A549 (cell line): ENCODE results near the gene DGKE.

Source experiments
- BCL3 ChIP-seq: fragments of >200 bp; sonication (Bioruptor Twin); formaldehyde crosslinking; IDR thresholded peaks from 3 replicates; pipeline ENCODE4 v1.6.1; 2016
- CBX8 ChIP-seq: fragments of 200-600 bp; sonication (generic); IDR thresholded peaks from 2 replicates; pipeline ENCODE4 v1.6.1; 2016
- CTCF ChIP-seq: fragments of >200 bp; sonication (Bioruptor Twin); formaldehyde crosslinking; IDR thresholded peaks from 3 replicates; pipeline ENCODE4 v1.5.1; 2016
- EHMT2 ChIP-seq: fragments of 200-600 bp; sonication (generic); IDR thresholded peaks from 2 replicates; pipeline ENCODE4 v1.6.1; 2016; ENCODE audit warnings: antibody characterized with exemption, low read depth, mild to moderate bottlenecking, moderate library complexity
- EP300 ChIP-seq, 2 experiments: fragments of >200 bp; sonication (Bioruptor Twin); formaldehyde crosslinking; IDR thresholded peaks; 2 replicates in 1 of 2; 3 replicates in 1 of 2; pipeline ENCODE4 v1.6.1; 2016 to 2017
- MAX ChIP-seq: IDR thresholded peaks from 2 replicates; pipeline ENCODE4 v1.6.1; 2012
- MAZ ChIP-seq: fragments of 150-350 bp; IDR thresholded peaks from 2 replicates; pipeline ENCODE4 v1.6.1; 2014; ENCODE audit warnings: antibody characterized with exemption, low read depth, low read length, borderline replicate concordance
- POLR2A ChIP-seq: IDR thresholded peaks from 2 replicates; pipeline ENCODE4 v1.6.1; 2012; ENCODE audit warnings: mild to moderate bottlenecking, low read length
- REST ChIP-seq: fragments of 200-600 bp; sonication (generic); IDR thresholded peaks from 2 replicates; pipeline ENCODE4 v1.6.1; 2016; ENCODE audit warnings: antibody characterized with exemption, mild to moderate bottlenecking, moderate library complexity
- RNF2 ChIP-seq: fragments of 200-600 bp; sonication (generic); IDR thresholded peaks from 2 replicates; pipeline ENCODE4 v1.6.1; 2016; ENCODE audit warnings: low read depth, mild to moderate bottlenecking, antibody characterized with exemption, moderate library complexity, borderline replicate concordance

GRCh38 chr17:56798916-56799315 lies 35.0 kb upstream of the DGKE start:
- TF ChIP-seq CTCF (no peak), MAX (no peak), POLR2A (no peak), MAZ (no peak), RNF2 (no peak), CBX8 (no peak), EHMT2 (no peak), EP300 (IDR thresholded peaks at IDR 0.05) (no peak), REST (no peak), BCL3 (no peak)
